Type B pancreatic cell (in vitro differentiated cells): ENCODE results near the gene TARS1. TPM values are rescaled to one million over a fixed set of nuclear protein-coding genes. Genes with fewer than 3 reads are reported as not detected.
"Not testable (repeated sequence)": the region's sequence is repeated elsewhere in the genome, so short reads cannot be mapped to it uniquely, and the experiment has no call there.

Experiments used
- DNase-seq: peaks from one replicate; pipeline ENCODE4 v3.0.0; 2021; ENCODE audit warnings: mixed read lengths; ENCODE audit not compliant: unreplicated experiment; ENCODE audit errors: extremely low spot score
- H3K27ac Mint-ChIP-seq: 2 replicates; pipeline ENCODE4 v1.8.0; 2021; ENCODE audit warnings: mild to moderate bottlenecking, mixed read lengths
- H3K27me3 Mint-ChIP-seq: 2 replicates; pipeline ENCODE4 v1.8.0; 2021; ENCODE audit warnings: mixed read lengths
- H3K36me3 Mint-ChIP-seq: 2 replicates; pipeline ENCODE4 v1.8.0; 2021; ENCODE audit warnings: mixed read lengths
- H3K4me1 Mint-ChIP-seq: one replicate; pipeline ENCODE4 v1.8.0; 2021; ENCODE audit warnings: mixed read lengths; ENCODE audit not compliant: unreplicated experiment
- H3K4me3 Mint-ChIP-seq: 2 replicates; pipeline ENCODE4 v1.8.0; 2021; ENCODE audit warnings: mild to moderate bottlenecking, mixed read lengths
- H3K9me3 Mint-ChIP-seq: 2 replicates; pipeline ENCODE4 v1.8.0; 2021; ENCODE audit warnings: mixed read lengths
- total RNA-seq: library from RNA; stranded (reverse); gene quantifications from 2 replicates; pipeline ENCODE4 v1.2.1, GENCODE V29; 2021; ENCODE audit warnings: low replicate concordance
- TF ChIP-seq, protein P1 (sequence below): fragments of 200-600 bp; sonication (generic); conservative IDR thresholded peaks from 2 replicates; pipeline ENCODE4 v1.5.0; 2021; ENCODE audit warnings: antibody characterized with exemption, mild to moderate bottlenecking

TARS1 gene
- total RNA-seq, 1 donor from 2014 or later, result 174 TPM

DNA sequence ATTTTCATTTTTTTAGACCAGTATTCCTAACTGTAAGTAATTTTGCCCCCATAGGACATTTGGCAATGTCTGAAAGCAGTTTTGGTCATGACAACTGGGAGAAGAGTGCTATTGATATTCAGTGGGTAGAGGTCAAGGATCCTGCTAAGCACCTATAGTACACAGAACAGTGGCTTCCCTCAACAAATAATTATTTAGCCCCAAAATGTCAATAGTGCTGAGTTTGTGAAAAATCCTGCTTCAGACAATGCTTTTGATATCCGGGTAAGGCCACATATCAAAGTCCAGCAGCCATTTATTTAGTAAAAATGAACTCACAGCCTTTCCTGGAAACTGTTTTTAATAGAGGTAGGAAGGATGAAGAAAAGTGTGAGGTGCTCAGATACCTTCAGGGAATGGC is 8.1 kb upstream of the TARS1 start:
- no peak overlapping the region for H3K27ac Mint-ChIP-seq
- TF ChIP-seq, protein P1, sequence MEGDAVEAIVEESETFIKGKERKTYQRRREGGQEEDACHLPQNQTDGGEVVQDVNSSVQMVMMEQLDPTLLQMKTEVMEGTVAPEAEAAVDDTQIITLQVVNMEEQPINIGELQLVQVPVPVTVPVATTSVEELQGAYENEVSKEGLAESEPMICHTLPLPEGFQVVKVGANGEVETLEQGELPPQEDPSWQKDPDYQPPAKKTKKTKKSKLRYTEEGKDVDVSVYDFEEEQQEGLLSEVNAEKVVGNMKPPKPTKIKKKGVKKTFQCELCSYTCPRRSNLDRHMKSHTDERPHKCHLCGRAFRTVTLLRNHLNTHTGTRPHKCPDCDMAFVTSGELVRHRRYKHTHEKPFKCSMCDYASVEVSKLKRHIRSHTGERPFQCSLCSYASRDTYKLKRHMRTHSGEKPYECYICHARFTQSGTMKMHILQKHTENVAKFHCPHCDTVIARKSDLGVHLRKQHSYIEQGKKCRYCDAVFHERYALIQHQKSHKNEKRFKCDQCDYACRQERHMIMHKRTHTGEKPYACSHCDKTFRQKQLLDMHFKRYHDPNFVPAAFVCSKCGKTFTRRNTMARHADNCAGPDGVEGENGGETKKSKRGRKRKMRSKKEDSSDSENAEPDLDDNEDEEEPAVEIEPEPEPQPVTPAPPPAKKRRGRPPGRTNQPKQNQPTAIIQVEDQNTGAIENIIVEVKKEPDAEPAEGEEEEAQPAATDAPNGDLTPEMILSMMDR, result no peak
- peaks cover 3% of the 10 kb centered on the region for H3K36me3 Mint-ChIP-seq
- H3K4me3 Mint-ChIP-seq, result no peak overlapping the region
- no peak for DNase-seq
- H3K27me3 Mint-ChIP-seq, result no peaks in the 10 kb centered on the region
- no peaks in the 10 kb centered on the region for H3K4me1 Mint-ChIP-seq
- H3K9me3 Mint-ChIP-seq, result no peaks in the 10 kb centered on the region

DNA sequence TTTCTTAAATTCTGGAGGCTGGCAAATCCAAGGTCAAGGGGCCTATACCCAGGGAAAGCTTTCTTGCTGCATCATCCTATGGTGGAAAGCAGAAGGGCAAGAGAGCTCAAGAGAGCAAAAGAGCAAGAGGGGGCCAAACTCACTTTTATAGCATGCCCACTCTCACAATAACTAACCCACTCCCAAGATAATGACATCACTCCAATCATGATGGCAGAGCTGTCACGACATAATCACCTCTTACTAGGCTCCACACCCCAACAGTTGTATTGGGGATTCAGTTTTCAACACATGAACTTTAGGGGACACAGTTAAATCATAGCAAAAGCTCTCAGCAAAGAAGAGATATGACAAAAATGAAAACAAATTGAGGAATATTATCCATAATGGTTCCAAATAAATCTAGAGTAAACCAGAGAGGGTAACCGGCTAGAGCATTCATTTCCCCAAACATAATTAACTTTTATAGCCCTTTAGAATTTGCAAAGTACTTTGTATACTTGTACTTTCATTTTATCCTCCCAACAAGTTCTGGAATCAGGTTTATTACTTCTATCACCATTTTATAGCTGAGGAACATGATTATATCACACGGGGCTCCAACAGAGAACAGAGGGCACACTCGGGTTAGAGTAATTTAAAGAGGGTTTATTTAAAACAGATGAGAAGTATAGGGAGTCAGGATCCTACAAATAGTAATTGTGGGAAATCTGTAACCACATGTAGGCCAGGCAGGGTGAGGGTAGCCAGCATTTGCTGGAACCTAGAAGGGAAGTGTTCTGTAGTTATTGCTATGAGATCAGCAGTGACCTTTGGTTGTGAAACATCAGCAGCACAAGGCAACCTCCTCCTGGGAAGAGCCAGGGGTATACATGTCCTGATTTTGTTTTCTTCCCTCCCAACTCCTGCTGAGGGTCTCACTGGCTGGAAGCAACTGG is 7.2 kb upstream of the TARS1 start:
- H3K36me3 Mint-ChIP-seq, result peaks cover 3% of the 10 kb centered on the region
- H3K27ac Mint-ChIP-seq, result no peak overlapping the region
- TF ChIP-seq, protein P1, result no peak
- H3K4me1 Mint-ChIP-seq, result no peaks in the 10 kb centered on the region
- no peaks in the 10 kb centered on the region for H3K27me3 Mint-ChIP-seq
- H3K4me3 Mint-ChIP-seq, result no peak overlapping the region
- no peaks in the 10 kb centered on the region for H3K9me3 Mint-ChIP-seq
- DNase-seq, result no peak

- not testable (repeated sequence) for H3K27ac Mint-ChIP-seq, H3K36me3 Mint-ChIP-seq, H3K4me1 Mint-ChIP-seq, H3K27me3 Mint-ChIP-seq, DNase-seq, H3K4me3 Mint-ChIP-seq, H3K9me3 Mint-ChIP-seq
- TF ChIP-seq, protein P1, result peak; percentile 91
Measured at GRCh38 chr5:33435893-33436490, 4.8 kb upstream of the TARS1 start.

DNA sequence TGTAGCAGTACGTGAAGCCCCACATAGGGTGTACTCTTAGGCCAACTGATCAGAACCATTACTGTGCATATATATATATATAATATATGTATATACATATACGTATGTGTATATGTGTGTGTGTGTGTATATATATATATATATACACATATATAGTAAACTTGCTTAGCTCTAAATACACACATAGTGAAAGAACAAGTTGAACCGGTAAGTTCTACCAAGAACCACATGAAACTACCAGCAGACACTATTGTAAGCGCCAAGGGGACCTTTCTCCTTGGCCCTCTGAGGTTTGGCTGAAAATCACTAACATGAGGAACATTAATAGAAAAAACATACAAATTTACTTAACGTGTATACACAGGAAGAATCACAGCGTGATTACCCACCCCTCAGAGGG is 1.8 kb upstream of the TARS1 start:
- Mint-ChIP-seq H3K9me3 (no peaks in the 10 kb centered on the region), H3K36me3 (peaks cover 3% of the 10 kb centered on the region), H3K4me3 (peak overlapping the region; percentile 50), H3K4me1 (peaks cover 7% of the 10 kb centered on the region), H3K27me3 (no peaks in the 10 kb centered on the region), H3K27ac (no peak overlapping the region)
- no peak for DNase-seq
- TF ChIP-seq, protein P1, result no peak

DNA sequence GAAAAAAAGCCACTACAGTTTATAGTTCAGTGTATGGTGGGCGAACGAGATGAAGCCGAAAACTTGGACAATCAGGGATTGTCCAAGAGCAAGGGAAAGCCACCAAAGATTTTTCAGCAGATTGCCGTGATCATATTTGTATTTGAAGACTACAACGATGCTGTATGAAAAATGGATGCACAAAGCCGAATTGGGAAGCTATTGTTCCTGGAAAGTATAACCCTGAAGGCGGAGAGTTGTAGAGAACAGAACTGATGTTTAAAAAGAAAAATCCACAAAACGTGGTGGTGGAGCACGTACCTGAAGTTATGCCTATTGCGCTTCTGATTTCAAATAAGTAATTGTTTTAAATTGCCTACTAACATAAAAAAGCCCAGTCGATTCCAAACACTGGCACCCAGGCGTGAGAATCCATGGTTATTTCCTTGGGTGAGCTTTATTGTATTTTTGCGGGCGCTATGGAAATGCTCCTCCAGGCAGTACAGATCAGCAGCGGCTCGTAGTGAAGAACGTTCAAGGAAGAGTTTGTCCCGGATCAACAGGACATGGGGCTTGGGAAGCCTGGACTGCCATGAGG is 772 bp upstream of the TARS1 start:
- Mint-ChIP-seq H3K27me3 (no peaks in the 10 kb centered on the region), H3K4me1 (peaks cover 12% of the 10 kb centered on the region), H3K27ac (no peak overlapping the region), H3K36me3 (peaks cover 8% of the 10 kb centered on the region), H3K9me3 (no peaks in the 10 kb centered on the region), H3K4me3 (no peak overlapping the region)
- TF ChIP-seq, protein P1, result no peak
- DNase-seq, result no peak
